K562 treated with DMSO at 1 percent for 24 hours (cell line): ENCODE results near the gene HNRNPF. TPM values are rescaled to one million over a fixed set of nuclear protein-coding genes. Genes with fewer than 3 reads are reported as not detected.

Experiments
- total RNA-seq: library from RNA; unstranded; fragments of 300-600 nt; gene quantifications from 2 replicates; pipeline ENCODE4 v1.2.3, GENCODE V29; 2022; ENCODE audit warnings: low read depth; ENCODE audit not compliant: insufficient read depth

Gene HNRNPF
- total RNA-seq, result 399 and 428 TPM in 2 replicates

GRCh38 chr10:43408710-43409384, at the start of gene HNRNPF:
TSS of gene HNRNPF (minus strand) at chr10:43409186. CDS start at chr10:43387884, 21,302 bp downstream.

GRCh38 chr10:43436291-43437140, 27.5 kb upstream of the HNRNPF start, which contains the start of gene ZNF487:
TSS of gene ZNF487 (plus strand) at chr10:43437111. CDS start at chr10:43475814, 38,703 bp downstream.

GRCh38 chr10:43371418-43371817, 37.6 kb downstream of the HNRNPF start, which contains the start of gene FXYD4:
TSS of gene FXYD4 (plus strand) at chr10:43371636. CDS start at chr10:43373747, 2,111 bp downstream.

Other genes with a start within 250 kb of the HNRNPF start
- gene RASGEF1A, start 142.1 kb downstream of the HNRNPF start, total RNA-seq, result 4.6 and 5.6 TPM in 2 replicates
- gene FXYD4, start 37.5 kb downstream of the HNRNPF start, total RNA-seq, result not detected in 2 replicates
- 1.9 and 2.5 TPM in 2 replicates for gene ZNF487, start 27.9 kb upstream of the HNRNPF start, total RNA-seq
- gene ZNF239, start 165.4 kb upstream of the HNRNPF start, total RNA-seq, result 1.6 and 2.6 TPM in 2 replicates
- gene ZNF485, start 197.3 kb upstream of the HNRNPF start, total RNA-seq, result 1.4 and 2.5 TPM in 2 replicates
- gene ZNF32, start 239.7 kb upstream of the HNRNPF start, total RNA-seq, result 13.4 and 17.4 TPM in 2 replicates